GM10248 (cell line): ENCODE measurements around the gene CMTR1.

Experiments used
- CTCF ChIA-PET: fragments of 300-600 bp; sonication (Branson Sonifier 250); formaldehyde crosslinking; extraction: SDS; loops from one replicate; lab custom pipeline; 2021; ENCODE audit warnings: antibody characterized with exemption; lab: Yijun Ruan, JAX
- POLR2A ChIA-PET: fragments of 350-650 bp; sonication (Branson Sonifier 250); formaldehyde crosslinking; extraction: SDS; loops from one replicate; lab custom pipeline; 2020; ENCODE audit warnings: antibody characterized with exemption; lab: Yijun Ruan, JAX
- DNase-seq: peaks from one replicate; pipeline ENCODE4 v3.0.0; 2012; ENCODE audit errors: extremely low spot score
- CTCF ChIP-seq: IDR thresholded peaks from 2 replicates; pipeline ENCODE4 v1.5.1; 2012; ENCODE audit warnings: mild to moderate bottlenecking, low read depth; ENCODE audit errors: extremely low read depth, missing control alignments, control extremely low read depth

CMTR1 gene

GRCh38 chr6:37501632-37502491 is 68.8 kb downstream of the CMTR1 start:
- ChIA-PET POLR2A (no interaction called here), CTCF (interaction anchor here (1.0 to 6.4 kb wide), 8 partner anchors 10 to 64 kb away, joined by 3 to 34 read pairs (median 4); no protein-coding TSS in a partner anchor)
- TF ChIP-seq CTCF, result no peak
- no peak for DNase-seq

DNA sequence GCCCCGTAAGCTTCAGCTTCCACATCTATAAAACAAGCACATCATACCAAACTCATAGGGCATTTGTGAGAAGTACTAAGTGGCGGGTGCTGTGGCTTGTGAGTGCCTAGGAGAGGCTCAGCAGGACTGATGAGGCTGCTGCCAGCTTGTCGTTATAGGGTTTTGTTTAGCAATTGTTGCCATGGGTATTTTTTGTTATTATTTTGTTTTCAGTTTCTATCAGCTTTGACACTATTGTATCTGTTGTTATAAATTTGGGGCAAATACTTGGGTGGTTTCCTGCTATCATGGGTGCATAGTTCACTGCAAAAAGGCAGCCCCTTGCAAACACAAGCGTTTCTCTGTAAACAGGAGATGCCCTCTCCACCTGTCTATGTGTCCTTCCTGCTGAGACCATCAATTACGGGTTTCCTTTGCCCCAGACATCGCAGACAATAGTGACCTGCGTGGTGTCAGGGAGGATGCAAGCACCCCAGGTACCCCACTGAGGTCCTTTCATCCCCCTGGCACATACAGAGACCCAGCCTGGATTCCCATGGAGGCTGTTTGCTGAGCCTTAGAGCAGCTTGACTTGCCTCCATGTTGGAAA is 69.8 kb downstream of the CMTR1 start:
- no peak for TF ChIP-seq CTCF
- ChIA-PET POLR2A (no interaction called here), CTCF (interaction anchor here (0.7 to 6.4 kb wide), 9 partner anchors 9 to 190 kb away, joined by 3 to 34 read pairs (median 3); no protein-coding TSS in a partner anchor)
- DNase-seq, result no peak

DNA sequence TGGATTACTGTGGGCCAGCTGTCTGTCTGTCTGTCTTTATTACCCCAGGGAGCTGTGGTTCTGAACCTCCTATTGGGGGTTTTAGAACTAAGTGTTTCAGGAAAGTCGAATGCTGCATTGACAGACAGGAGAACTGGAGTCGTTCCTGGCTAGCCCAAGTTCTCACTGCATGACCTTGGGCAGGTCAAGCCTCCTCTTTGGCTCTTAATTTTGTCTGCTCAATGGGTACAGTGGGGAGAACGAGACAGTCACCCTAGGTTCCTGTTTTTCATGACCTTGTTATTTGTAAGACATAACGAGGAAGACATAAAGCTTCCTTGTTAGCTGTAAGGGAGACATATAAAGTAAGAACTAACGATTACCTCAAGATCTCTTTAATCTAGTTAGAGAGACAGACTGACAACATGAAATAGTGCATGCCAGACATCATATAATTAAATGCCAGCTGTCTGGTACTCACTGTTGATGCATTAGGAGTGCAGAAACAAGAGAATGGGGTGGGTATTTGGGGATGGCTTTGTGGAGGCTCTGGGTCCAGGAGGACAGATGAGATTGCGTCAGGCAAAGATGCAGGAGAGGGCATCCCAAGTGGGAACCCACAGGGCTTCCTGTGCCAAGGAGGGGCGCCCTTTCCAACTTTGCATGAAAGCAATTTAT is 70.4 kb downstream of the CMTR1 start:
- CTCF ChIA-PET, result interaction anchor here (0.7 to 6.4 kb wide), 9 partner anchors 9 to 189 kb away, joined by 3 to 34 read pairs (median 3); no protein-coding TSS in a partner anchor
- POLR2A ChIA-PET, result no interaction called here
- no peak for TF ChIP-seq CTCF
- DNase-seq, result no peak

DNA sequence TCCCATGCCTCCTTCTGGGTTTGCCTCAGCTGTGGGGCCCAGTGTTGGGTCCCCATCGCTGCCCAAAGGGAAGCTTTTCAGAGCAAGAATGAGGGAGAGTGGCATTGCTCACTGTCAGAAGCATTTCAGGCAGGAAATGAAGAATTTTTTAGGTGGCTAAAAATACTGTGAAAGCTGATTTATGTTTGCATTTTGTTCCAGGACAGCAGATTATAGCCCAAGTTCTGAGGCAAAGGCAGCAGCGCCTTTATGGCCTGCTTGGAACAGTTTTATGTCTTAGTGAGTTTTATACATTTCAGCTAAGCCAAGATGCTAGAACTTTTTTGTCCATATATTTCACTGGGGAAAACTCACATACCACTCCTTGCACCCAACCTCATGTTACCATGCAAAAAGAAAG is 71.0 kb downstream of the CMTR1 start:
- CTCF ChIA-PET, result interaction anchor here (0.7 to 6.4 kb wide), 5 partner anchors 12 to 179 kb away, joined by 3 to 34 read pairs (median 4); no protein-coding TSS in a partner anchor
- no peak for TF ChIP-seq CTCF
- no peak for DNase-seq
- POLR2A ChIA-PET, result no interaction called here

- CTCF ChIA-PET, result interaction anchor here (0.7 to 6.4 kb wide), 7 partner anchors 10 to 185 kb away, joined by 3 to 33 read pairs (median 3); no protein-coding TSS in a partner anchor
- POLR2A ChIA-PET, result interaction anchor here (0.9 kb wide), 1 partner anchor 10 kb away, joined by 3 read pairs; no protein-coding TSS in a partner anchor
- TF ChIP-seq CTCF, result no peak
- no peak for DNase-seq
Measured at GRCh38 chr6:37506479-37506878, 73.5 kb downstream of the CMTR1 start.

GRCh38 chr6:37507077-37507476 is 74.1 kb downstream of the CMTR1 start:
- no peak for DNase-seq
- CTCF ChIA-PET, result interaction anchor here (0.7 to 6.4 kb wide), 5 partner anchors 10 to 184 kb away, joined by 3 to 33 read pairs (median 3); no protein-coding TSS in a partner anchor
- no peak for TF ChIP-seq CTCF
- POLR2A ChIA-PET, result no interaction called here
